ENCODE measurements around the gene GSC2. TPM values are rescaled to one million over a fixed set of nuclear protein-coding genes. Genes with fewer than 3 reads are reported as not detected.

GSC2 gene
- total and polyA plus RNA-seq, 9 of the 15 experiments (the other 6 are each of a cell fraction or from before 2014, with no cell fraction given), result not detected

- DNase-seq (ENCODE audit: extremely low read depth in 1 of 4, low spot score in 3 of 4) (no peak), FAIRE-seq (peak; percentile 52), ATAC-seq (peak; percentile 24)
- BruUV-seq (replicated peaks), result no TSS peak
- Histone ChIP-seq H2AFZ (ENCODE audit: low read depth, low read length) (no peak overlapping the region), H4K20me1 (replicated peaks; ENCODE audit: control insufficient read depth, insufficient read depth, low read length) (no peaks in the 10 kb centered on the region), H3K4me1 (replicated peaks in 1 of 2; ENCODE audit: control insufficient read depth in 2 of 2, insufficient read depth in 2 of 2, low read length in 2 of 2) (peaks cover 0 to 22% of the 10 kb centered on the region in 2 experiments; a peak in 2 of 5 replicates), H3K4me3 (no peak overlapping the region), H3K9me1 (ENCODE audit: control insufficient read depth, insufficient read depth, low read length) (no peaks in the 10 kb centered on the region), H3K4me2 (ENCODE audit: insufficient read depth, low read length) (no peak overlapping the region), H3K27me3 (ENCODE audit: control insufficient read depth in 2 of 2, insufficient read depth in 2 of 2, low read length in 2 of 2) (peaks cover 44 to 69% of the 10 kb centered on the region in 2 experiments), H3K9me3 (replicated peaks; ENCODE audit: control insufficient read depth, insufficient read depth, low read depth, low read length) (no peaks in the 10 kb centered on the region), H3K36me3 (ENCODE audit: control insufficient read depth, insufficient read depth, low read length) (no peaks in the 10 kb centered on the region), H3K79me2 (ENCODE audit: control insufficient read depth, insufficient read depth, low read length) (no peaks in the 10 kb centered on the region), H3K27ac (ENCODE audit: extremely low read depth, low read depth, low read length) (no peak overlapping the region), H3K9ac (ENCODE audit: insufficient read depth in 1 of 2, low read depth in 2 of 2, low read length in 2 of 2) (no peak overlapping the region)
- POLR2A ChIA-PET, result interaction anchor here (0.7 to 6.8 kb wide), 11 partner anchors 8 to 241 kb away, joined by 3 to 64 read pairs (median 4); partner anchors contain the start of gene ESS2
- in situ Hi-C loops (cut with MboI), result no loop called here
- CTCF ChIA-PET (ENCODE audit: low intra/inter-chr PET ratio), result no interaction called here
- 2% methylated on average over 11 of the region's 11 CpGs for WGBS (ENCODE audit: insufficient coverage, low coverage, missing lambda C conversion rate)
- intact Hi-C loops (cut with micrococcal nuclease), result no loop called here
- TF ChIP-seq CBFA2T3 (IDR thresholded peaks at IDR 0.05) (no peak), NFE2 (IDR thresholded peaks at IDR 0.05; ENCODE audit: low read depth) (no peak), ZFP36 (IDR thresholded peaks at IDR 0.05; ENCODE audit: low read depth, low read length, partially characterized antibody) (no peak), ZFX (CRISPR knock-in tag; IDR thresholded peaks at IDR 0.05) (no peak), ZNF197 (CRISPR knock-in tag; IDR thresholded peaks at IDR 0.05; ENCODE audit: low read depth) (no peak), RBFOX2 (IDR thresholded peaks at IDR 0.05; ENCODE audit: low read depth, low read length) (no peak), RBM25 (IDR thresholded peaks at IDR 0.05; ENCODE audit: low read depth, low read length, severe bottlenecking) (no peak), FUS (optimal IDR thresholded peaks at IDR 0.05; ENCODE audit: low read depth, low read length) (no peak), ZNF23 (CRISPR knock-in tag; IDR thresholded peaks at IDR 0.05) (no peak), RB1 (IDR thresholded peaks at IDR 0.05; ENCODE audit: low read depth) (no peak), ZNF316 (IDR thresholded peaks at IDR 0.05) (no peak), TRIM24 (IDR thresholded peaks at IDR 0.05) (no peak), MTF1 (CRISPR knock-in tag; IDR thresholded peaks at IDR 0.05; ENCODE audit: borderline replicate concordance) (no peak), ZFP91 (CRISPR knock-in tag; IDR thresholded peaks at IDR 0.05) (peak; percentile 56; the same call in 1 of the 2 replicates), RBM14 (IDR thresholded peaks at IDR 0.05; ENCODE audit: borderline replicate concordance, insufficient read depth, low read depth, low read length) (no peak), RBM15 (IDR thresholded peaks at IDR 0.05; ENCODE audit: insufficient read depth, low read length) (no peak), ZZZ3 (IDR thresholded peaks at IDR 0.05) (no peak), TRIM28 (IDR thresholded peaks at IDR 0.05) (no peak), HMG20A (CRISPR knock-in tag; conservative IDR thresholded peaks at IDR 0.05) (no peak), SMC3 (conservative IDR thresholded peaks at IDR 0.05; ENCODE audit: insufficient read depth, low read depth, low read length) (no peak), PTTG1 (tag; IDR thresholded peaks at IDR 0.05; ENCODE audit: low read depth) (no peak)
Measured at GRCh38 chr22:19152942-19153883, 3.1 kb upstream of the GSC2 start.

Data from K562 (cell line).